Tracheal epithelial cell (primary cell): ENCODE measurements around the gene PAPOLA. TPM values are rescaled to one million over a fixed set of nuclear protein-coding genes. Genes with fewer than 3 reads are reported as not detected.

Experiments
- total RNA-seq: library from RNA; depleted of rRNA; stranded (reverse); fragments of >200 nt; gene quantifications from 2 replicates; pipeline ENCODE4 v1.2.1, GENCODE V29; 2014

Gene PAPOLA
- 57.6 and 80.8 TPM in 2 replicates for total RNA-seq

DNA sequence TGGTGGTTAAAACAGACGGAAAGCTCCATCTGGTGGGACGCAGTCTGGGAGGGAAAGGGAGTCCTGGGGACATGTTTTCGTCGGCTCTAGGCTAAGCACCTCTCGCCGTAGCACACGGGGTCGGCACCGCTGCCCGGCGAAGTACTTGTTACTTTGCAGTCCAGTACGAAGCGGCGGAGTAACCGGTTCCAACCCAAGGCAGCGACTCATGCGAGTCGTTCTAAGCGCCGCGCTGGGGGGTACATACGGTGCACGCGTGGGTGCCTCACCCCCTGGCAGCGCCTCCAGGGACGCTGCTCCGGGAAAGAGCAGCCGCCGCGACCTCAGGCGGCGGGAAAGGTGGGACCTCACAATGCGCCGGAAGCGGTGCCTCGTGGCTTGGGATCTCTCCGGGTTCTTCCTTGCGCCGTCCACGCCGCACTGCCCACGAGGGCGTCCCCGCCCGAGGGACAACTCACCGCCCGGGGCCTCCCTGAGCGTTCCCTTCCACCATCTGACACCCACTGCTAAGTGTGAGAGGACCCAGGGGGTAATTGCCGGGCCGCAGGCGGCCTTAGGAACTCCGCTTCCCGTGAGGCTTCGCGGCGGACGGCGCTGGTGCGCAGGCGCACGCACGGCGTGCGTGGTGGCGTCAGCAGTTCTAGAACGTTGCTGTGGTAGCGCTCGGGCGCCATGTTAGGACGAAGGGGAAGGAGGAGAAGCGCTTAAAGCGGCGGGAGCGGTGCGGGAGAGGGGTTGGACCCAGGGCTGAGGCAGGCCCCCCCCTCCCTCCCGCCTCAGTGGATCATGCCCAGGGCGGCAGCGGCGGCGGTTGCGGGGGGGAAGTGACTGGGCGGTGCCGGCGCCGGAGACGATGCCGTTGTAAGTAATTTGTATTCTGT is at the start of gene PAPOLA:
Gene PAPOLA, plus strand, starts transcription at position 643 of the 881 bp plus-strand sequence. Its CDS starts 211 bp downstream, at position 854.

Other genes with a start within 250 kb of the PAPOLA start
- 0.96 and 3.6 TPM in 2 replicates for gene BDKRB1, start 246.2 kb upstream of the PAPOLA start, total RNA-seq
- gene ATG2B, start 139.0 kb upstream of the PAPOLA start, total RNA-seq: 6.6 and 9.2 TPM in 2 replicates
- gene GSKIP, start 138.9 kb upstream of the PAPOLA start, total RNA-seq: 101 and 103 TPM in 2 replicates
- 1.9 and 2.4 TPM in 2 replicates for gene AK7, start 110.3 kb upstream of the PAPOLA start, total RNA-seq